Measurements from ENCODE around the gene XYLT1.
"Not testable (repeated sequence)": the region's sequence is repeated elsewhere in the genome, so short reads cannot be mapped to it uniquely, and the experiment has no call there.

Gene XYLT1

GRCh38 chr16:17493012-17493411, 22.3 kb upstream of the XYLT1 start:
- in situ Hi-C loops (cut with HindIII; ENCODE audit: low pct_ligation_motif_present, low pct_unique_long_range_greater_than_20kb, low sequenced_read_pairs): no loop called here

GRCh38 chr16:17491140-17491662, 20.4 kb upstream of the XYLT1 start:
- in situ Hi-C loops (cut with HindIII; ENCODE audit: low pct_ligation_motif_present, low pct_unique_long_range_greater_than_20kb, low sequenced_read_pairs): no loop called here
- no peak for DNase-seq

More at GRCh38 chr16:17493012-17493411, 22.3 kb upstream of the XYLT1 start:
- no peak for DNase-seq

GRCh38 chr16:17488506-17488905, 17.7 kb upstream of the XYLT1 start:
- no peak for DNase-seq
- in situ Hi-C loops (cut with HindIII; ENCODE audit: low pct_ligation_motif_present, low pct_unique_long_range_greater_than_20kb, low sequenced_read_pairs): no loop called here

GRCh38 chr16:17483351-17483750, 12.6 kb upstream of the XYLT1 start:
- DNase-seq: no peak
- in situ Hi-C loops (cut with HindIII; ENCODE audit: low pct_ligation_motif_present, low pct_unique_long_range_greater_than_20kb, low sequenced_read_pairs): no loop called here

- in situ Hi-C loops (cut with HindIII; ENCODE audit: low pct_ligation_motif_present, low pct_unique_long_range_greater_than_20kb, low sequenced_read_pairs); DNase-seq: not testable (repeated sequence)
Measured at GRCh38 chr16:17482341-17482740, 11.6 kb upstream of the XYLT1 start.

- in situ Hi-C loops (cut with HindIII; ENCODE audit: low pct_ligation_motif_present, low pct_unique_long_range_greater_than_20kb, low sequenced_read_pairs): no loop called here
- no peak for DNase-seq
Measured at GRCh38 chr16:17481736-17482135, 11.0 kb upstream of the XYLT1 start.

- in situ Hi-C loops (cut with HindIII; ENCODE audit: low pct_ligation_motif_present, low pct_unique_long_range_greater_than_20kb, low sequenced_read_pairs); DNase-seq: not testable (repeated sequence)
Measured at GRCh38 chr16:17477260-17477545, 6.4 kb upstream of the XYLT1 start.

GRCh38 chr16:17476414-17477259, 5.9 kb upstream of the XYLT1 start:
- in situ Hi-C loops (cut with HindIII; ENCODE audit: low pct_ligation_motif_present, low pct_unique_long_range_greater_than_20kb, low sequenced_read_pairs): no loop called here

GRCh38 chr16:17475104-17475503, 4.3 kb upstream of the XYLT1 start:
- in situ Hi-C loops (cut with HindIII; ENCODE audit: low pct_ligation_motif_present, low pct_unique_long_range_greater_than_20kb, low sequenced_read_pairs): no loop called here
- DNase-seq: no peak

More at GRCh38 chr16:17476414-17477259, 5.9 kb upstream of the XYLT1 start:
- peak; percentile 76 for DNase-seq

GRCh38 chr16:17474572-17474971, 3.8 kb upstream of the XYLT1 start:
- DNase-seq: no peak
- in situ Hi-C loops (cut with HindIII; ENCODE audit: low pct_ligation_motif_present, low pct_unique_long_range_greater_than_20kb, low sequenced_read_pairs): no loop called here

- DNase-seq: no peak
- in situ Hi-C loops (cut with HindIII; ENCODE audit: low pct_ligation_motif_present, low pct_unique_long_range_greater_than_20kb, low sequenced_read_pairs): no loop called here
Measured at GRCh38 chr16:17474037-17474436, 3.3 kb upstream of the XYLT1 start.

- DNase-seq: no peak
Measured at GRCh38 chr16:17471719-17472461, 1.1 kb upstream of the XYLT1 start.

GRCh38 chr16:17470182-17470907, 415 bp downstream of the XYLT1 start:
- in situ Hi-C loops (cut with HindIII; ENCODE audit: low pct_ligation_motif_present, low pct_unique_long_range_greater_than_20kb, low sequenced_read_pairs): no loop called here
- DNase-seq: no peak

More at GRCh38 chr16:17471719-17472461, 1.1 kb upstream of the XYLT1 start:
- in situ Hi-C loops (cut with HindIII; ENCODE audit: low pct_ligation_motif_present, low pct_unique_long_range_greater_than_20kb, low sequenced_read_pairs): no loop called here

- DNase-seq: no peak
- in situ Hi-C loops (cut with HindIII; ENCODE audit: low pct_ligation_motif_present, low pct_unique_long_range_greater_than_20kb, low sequenced_read_pairs): no loop called here
Measured at GRCh38 chr16:17469741-17470181, 999 bp downstream of the XYLT1 start.

GRCh38 chr16:17469011-17469740, 1.6 kb downstream of the XYLT1 start:
- in situ Hi-C loops (cut with HindIII; ENCODE audit: low pct_ligation_motif_present, low pct_unique_long_range_greater_than_20kb, low sequenced_read_pairs): no loop called here
- DNase-seq: no peak

GRCh38 chr16:17468611-17469010, 2.1 kb downstream of the XYLT1 start:
- in situ Hi-C loops (cut with HindIII; ENCODE audit: low pct_ligation_motif_present, low pct_unique_long_range_greater_than_20kb, low sequenced_read_pairs): no loop called here
- DNase-seq: no peak

GRCh38 chr16:17467923-17468540, 2.7 kb downstream of the XYLT1 start:
- DNase-seq: peak; percentile 14
- in situ Hi-C loops (cut with HindIII; ENCODE audit: low pct_ligation_motif_present, low pct_unique_long_range_greater_than_20kb, low sequenced_read_pairs): no loop called here

- in situ Hi-C loops (cut with HindIII; ENCODE audit: low pct_ligation_motif_present, low pct_unique_long_range_greater_than_20kb, low sequenced_read_pairs): no loop called here
Measured at GRCh38 chr16:17466876-17467275, 3.9 kb downstream of the XYLT1 start.

More at GRCh38 chr16:17466876-17467275, 3.9 kb downstream of the XYLT1 start:
- DNase-seq: no peak
